HG03439 (cell line): Measurements from ENCODE around the gene KCNJ12.
"Not testable (repeated sequence)": the region's sequence is repeated elsewhere in the genome, so short reads cannot be mapped to it uniquely, and the experiment has no call there.

ENCODE experiments used
- ATAC-seq: cut with Tn5 transposase; IDR thresholded peaks from one replicate; pipeline ENCODE4 v1.9.1; 2021; ENCODE audit warnings: mild to moderate bottlenecking, moderate library complexity; ENCODE audit not compliant: unreplicated experiment

The KCNJ12 gene

DNA sequence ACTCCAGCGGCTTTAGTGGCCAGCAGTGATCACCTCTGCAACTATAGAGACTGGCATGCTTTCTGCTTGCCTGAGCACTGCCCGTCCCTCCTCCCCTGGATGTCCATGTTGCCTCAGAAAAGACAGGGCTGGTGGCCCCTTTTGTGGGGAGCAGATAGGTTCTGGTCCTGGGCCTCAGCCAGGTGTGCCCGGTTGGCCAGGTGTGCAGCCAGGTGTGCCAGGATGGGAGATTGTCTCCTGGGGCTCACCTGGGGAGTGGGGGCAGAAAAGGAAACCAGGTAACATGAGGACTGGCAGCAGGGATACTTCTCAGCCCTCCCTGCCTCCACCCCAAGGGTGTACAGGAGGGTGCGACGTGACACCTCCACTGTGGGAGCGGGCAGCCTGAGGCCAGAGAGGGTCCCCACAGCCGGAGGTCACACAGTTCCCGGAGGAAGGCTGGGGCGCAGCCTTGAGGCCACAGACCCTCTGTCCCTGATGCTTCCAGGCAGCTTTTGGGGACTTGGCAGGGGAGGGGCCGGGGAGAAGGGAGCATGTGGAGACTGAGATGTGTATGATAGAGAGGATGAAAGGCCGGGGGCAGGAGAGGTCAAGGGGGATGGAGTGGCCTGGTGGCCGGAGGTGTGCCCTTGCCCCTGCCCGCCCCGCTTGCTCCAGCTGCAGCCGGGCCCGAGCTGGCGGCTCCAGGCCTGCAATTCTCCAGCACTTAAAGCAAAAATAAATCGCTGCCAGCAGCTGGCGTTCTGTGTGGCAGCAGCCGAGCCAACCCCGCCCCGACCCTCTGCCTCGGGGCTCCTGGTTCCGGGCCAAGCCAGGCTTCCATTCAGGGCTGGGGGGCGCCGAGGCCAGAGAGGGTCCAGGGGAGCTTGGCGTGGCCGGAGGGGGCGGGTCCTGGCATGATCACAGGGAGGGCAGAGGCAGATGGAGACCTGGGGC, 6.7 kb downstream of the KCNJ12 start:
- no peak for ATAC-seq

- ATAC-seq = no peak
Observed at GRCh38 chr17:21385281-21385845, 9.2 kb downstream of the KCNJ12 start.

- ATAC-seq = no peak
Observed at GRCh38 chr17:21387616-21388015, 11.5 kb downstream of the KCNJ12 start.

- no peak for ATAC-seq
Observed at GRCh38 chr17:21388066-21388465, 11.9 kb downstream of the KCNJ12 start.

- ATAC-seq = no peak
Observed at GRCh38 chr17:21388944-21389343, 12.8 kb downstream of the KCNJ12 start.

DNA sequence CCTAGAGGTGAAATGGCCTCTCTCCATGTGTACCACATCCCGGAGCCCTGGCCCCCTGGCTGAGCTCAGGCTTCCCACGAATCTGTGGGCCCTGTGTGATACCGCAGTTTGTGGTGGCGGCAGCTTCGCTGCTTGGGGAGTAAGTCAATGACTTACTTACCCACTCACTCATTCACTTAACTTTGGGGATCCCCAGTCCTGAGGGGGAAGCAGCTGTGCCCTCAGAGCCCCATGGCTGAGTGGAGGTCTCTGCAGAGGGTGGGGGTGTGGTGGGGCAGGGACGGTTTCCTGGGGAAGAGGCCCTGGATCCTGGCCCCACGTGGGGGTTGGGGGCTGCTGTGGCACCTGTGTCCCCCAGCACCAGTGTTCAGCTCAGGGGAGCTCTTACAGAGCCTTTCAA, 13.2 kb downstream of the KCNJ12 start:
- ATAC-seq = no peak

DNA sequence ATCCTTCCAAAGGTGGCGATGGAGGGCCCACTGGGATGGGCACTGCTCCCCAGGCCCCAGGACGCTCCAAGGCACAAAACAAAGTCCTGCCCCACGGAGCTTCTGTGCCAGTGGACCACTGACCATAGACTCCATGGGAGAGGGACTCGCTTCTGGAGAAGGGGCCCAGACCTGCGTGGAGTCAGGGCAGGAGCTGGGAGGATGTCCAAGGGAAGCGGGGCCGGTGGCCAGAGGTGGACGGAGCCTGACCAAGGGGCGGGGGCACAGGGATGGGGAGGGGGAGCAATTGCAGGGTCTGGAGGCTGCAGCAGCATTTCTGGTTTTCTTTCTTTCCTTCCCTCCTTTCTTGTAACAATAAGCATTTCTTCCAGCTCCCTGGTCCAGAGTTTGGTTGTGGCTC, 14.1 kb downstream of the KCNJ12 start:
- no peak for ATAC-seq

DNA sequence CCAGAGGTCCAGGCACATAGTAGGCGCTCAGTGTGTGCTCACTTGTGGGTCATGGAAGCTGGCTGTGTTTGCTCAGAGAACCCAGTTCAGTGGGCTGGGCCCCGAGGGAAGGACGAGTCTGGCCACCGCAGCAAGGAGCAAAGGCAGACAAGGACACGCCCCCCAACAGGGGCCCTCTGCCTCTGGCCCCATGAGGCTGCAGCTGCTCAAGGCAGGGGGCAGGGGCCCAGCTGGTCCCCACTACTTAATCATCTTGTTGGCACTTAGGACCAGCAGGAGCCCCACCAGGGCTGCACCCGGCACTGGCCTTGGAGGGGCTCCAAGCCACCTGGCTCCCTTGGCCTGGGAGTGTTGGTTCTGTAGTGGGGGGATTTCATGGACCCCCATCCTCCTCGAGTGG, 16.1 kb downstream of the KCNJ12 start:
- ATAC-seq = no peak

GRCh38 chr17:21394265-21394664, 18.1 kb downstream of the KCNJ12 start:
- no peak for ATAC-seq

DNA sequence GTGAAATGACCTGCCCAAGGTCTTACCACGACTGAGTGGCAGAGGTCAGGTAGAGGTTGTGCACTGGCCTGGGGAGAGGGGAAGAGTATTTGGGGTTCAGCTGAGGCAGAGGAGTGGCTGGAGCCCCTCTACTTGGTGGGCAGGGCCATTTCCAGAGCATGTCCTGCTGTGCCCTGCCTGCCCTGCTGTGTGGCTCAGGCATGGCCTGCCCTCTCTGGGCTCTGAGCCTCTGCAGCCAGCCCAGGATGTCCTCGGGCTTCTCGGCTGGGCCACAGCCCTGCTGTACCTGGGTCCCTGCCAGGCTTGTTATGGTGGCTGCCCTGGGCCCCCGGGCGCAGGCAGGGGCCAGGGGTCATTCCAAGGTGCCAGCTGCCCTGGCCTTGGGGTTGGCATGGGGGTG, 19.6 kb downstream of the KCNJ12 start:
- no peak for ATAC-seq

- ATAC-seq = no peak
Observed at GRCh38 chr17:21396237-21396636, 20.1 kb downstream of the KCNJ12 start.

DNA sequence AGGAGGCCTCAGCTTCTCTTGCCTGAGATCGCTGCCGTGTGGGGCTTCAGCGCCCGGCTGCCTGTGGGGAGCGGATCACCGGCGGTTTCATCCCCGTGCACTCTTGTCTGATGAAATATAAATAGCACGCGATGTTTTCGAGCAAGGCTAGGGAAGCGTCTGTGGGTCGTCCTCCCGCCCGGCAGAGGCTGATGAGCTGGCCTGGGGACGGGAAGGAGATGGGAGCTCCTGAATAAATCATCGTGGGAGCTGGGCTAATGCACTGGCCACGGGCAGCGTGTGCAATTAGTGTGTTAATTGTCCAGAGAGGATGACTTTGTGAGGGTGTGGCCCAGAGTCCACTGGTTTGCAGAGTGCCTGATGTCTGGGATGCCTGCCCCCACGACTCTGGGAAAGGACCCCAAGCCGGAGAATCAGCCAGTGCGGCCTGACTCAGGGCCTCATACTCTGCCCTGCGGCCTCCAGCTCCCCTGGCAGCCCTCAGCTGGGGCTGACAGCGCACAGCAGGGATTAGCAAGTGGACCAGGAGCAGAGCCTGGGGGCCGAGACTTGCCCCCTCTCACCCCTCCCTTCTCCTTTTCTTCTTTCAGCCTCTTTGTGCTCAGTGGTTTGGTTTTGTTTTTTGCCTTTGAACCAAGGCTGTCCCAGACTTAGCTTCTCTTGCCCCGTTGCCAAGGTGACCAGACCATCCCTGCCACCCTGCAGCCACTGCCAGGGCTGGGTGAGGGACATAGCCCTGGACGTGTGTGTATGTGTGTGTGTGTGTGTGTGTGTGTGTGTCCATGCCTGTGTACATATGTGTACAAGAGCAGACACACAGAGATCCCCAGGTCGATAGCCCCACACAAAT, 21.4 kb downstream of the KCNJ12 start:
- no peak for ATAC-seq

GRCh38 chr17:21399474-21400186, 23.5 kb downstream of the KCNJ12 start:
- ATAC-seq = no peak

GRCh38 chr17:21400187-21400569, 24.0 kb downstream of the KCNJ12 start:
- not testable (repeated sequence) for ATAC-seq

- ATAC-seq = no peak
Observed at GRCh38 chr17:21400816-21401593, 24.8 kb downstream of the KCNJ12 start.

- not testable (repeated sequence) for ATAC-seq
Observed at GRCh38 chr17:21402166-21402571, 26.0 kb downstream of the KCNJ12 start.

GRCh38 chr17:21402926-21403325, 26.8 kb downstream of the KCNJ12 start:
- not testable (repeated sequence) for ATAC-seq

- not testable (repeated sequence) for ATAC-seq
Observed at GRCh38 chr17:21404106-21404505, 27.9 kb downstream of the KCNJ12 start.

- ATAC-seq = not testable (repeated sequence)
Observed at GRCh38 chr17:21404539-21404938, 28.4 kb downstream of the KCNJ12 start.
